Measurements from ENCODE around the gene GSK3A.

The GSK3A gene

DNA sequence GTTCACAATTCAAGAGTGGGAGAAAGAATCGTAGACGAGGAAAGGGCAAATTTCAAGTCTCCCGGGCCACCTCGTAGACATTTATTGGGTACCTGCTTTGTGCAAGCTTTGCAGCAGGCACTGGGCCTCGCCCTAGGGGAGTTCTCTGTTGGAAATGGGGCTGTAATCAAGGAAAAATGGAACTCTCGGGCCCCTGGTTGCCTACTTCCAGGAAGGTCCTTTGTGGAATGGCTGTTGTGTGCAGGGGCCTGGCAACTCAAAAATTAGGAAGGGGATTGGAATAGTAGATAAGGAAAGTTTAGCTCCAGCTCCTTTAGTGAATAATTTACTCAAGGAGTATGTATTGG, 21.7 kb downstream of the GSK3A start:
- no peak for DNase-seq

DNA sequence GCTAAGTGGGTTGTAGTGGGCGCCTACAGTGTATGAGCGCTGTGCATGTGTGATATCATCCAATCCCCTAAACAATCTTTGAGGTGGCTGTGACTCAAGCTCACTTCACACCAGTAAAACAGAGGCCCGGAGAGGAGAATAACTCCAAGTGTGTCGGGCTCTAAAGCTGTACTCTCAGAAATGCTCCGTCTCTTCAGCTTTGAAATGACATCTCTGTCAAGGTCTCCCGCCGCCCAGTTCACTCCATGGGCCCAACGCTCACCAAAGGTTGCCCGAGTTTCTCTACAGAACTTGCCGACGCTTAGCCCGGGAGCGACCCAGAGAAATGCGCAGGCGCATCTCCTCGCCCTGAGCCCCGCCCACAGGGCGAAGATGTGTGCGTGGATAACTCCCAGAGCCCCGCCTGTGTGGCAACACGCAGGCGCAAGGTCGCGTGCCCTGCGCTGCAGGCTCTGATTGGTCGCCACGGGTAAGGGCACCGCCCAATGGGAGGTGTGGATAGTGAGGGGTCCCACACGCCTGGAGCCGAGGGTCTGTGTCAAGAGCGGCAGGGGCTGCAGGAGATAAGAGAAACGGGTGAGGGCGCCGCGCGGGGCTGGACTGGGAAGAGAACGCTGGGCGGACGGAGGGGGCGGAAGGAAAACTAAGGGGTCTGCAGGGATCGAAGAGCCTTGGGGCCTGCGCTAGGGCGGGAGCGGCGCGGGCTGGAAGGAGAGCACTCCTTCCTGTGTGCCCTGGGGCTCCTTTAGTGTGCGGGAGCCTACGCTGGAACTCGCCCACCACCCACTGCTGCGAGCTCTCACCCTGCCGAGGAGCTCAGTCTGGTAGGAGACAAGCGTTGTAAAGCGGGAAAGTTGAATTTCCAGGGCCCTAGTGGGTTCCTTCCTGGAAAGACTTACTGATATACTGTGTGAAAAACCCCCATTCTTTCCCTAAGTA, 22.3 kb downstream of the GSK3A start, which contains the start of gene ZNF526:
Gene ZNF526, plus strand, starts transcription at position 501 of the 939 bp plus-strand sequence. CDS start 4,092 bp downstream, outside the sequence.
- peak; percentile 96 for DNase-seq

DNA sequence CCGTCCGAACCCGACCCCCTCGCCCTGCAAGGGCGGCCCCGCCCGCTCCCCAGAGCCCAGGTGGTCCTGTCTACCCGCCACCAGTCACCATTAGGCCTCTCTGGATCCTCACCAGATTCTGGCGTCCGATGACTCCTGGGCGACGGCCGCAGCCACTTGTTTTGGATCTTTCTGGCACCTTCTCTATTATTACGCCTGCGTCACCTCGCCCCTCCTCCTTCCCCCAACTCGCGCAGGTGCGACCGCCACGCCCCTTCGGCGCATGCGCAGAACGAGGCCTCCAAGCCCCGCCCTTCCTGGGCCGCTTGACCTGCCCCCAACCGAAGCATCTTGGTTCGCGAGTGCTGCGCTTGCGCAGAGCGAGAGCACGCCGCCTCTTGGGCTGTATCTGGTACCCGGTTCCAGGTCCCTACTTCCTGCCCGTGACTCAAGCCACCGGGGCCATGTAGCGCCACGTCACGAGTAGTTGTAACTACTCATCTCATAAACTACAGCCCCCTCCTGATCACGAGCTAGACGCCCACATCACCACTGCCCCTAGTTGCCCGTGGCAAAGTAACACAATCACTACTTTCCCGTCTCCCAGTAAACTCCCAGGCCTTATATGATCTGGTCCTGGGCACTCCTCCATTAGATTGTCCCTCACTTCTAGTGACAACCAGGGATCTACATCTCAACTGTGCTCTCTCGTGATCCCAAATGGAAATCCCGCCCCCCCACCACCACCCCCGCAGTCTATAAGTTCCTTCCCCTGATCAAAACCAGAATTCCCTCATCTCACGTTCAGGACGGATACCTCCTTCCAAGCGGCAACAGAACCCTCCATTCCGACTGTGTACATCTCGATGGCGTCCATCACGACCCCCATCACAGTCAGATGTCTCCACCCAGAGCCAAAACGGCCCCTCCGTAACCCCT, 24.6 kb downstream of the GSK3A start, which contains the start of gene DEDD2:
Gene DEDD2, minus strand, starts transcription at position 158 of the 918 bp plus-strand sequence. CDS start 670 bp downstream, outside the sequence.
- peak; percentile 100 for DNase-seq

DNA sequence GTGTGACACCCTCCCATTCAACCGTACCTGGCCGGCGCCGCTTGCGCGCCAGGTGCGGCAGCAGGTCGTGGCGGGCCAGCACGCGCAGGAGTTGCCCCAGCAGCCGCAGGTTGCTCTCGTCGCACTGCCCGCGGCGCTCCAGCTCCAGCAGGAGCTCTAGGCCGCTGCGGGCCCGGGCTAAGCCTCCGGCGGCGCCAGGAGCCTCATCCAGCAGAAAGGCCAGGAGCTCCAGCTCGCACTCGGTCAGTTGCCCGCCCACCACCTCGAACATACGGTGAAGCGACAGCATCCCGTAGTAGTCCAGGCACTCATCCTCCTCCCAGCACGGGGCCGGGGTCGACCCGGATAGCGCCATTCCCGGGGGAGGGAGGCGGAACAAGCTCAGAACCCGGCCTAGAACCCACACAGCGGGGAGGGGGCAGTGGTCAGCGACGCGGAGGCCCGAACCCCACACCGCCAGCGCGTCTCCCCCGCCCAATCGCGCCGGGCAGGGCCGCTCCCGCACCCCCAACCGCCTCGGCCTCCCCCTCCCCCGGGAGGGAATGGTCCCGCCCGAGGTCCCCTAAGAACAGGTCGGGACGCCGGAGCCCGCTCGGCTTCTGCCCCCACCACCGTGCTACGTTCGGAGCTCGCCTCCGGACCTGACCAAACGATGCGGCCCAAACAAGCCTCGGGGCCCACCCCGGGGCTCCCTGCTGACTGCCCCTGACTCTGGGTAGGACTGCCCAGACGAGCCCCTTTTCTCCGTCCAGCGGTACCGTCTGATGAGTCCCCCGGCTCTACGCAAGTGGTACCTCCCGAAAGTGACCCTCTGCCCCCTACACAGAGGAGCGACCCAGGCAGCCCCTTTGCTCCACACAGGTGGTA, 25.5 kb downstream of the GSK3A start:
- peak; percentile 8 for DNase-seq

DNA sequence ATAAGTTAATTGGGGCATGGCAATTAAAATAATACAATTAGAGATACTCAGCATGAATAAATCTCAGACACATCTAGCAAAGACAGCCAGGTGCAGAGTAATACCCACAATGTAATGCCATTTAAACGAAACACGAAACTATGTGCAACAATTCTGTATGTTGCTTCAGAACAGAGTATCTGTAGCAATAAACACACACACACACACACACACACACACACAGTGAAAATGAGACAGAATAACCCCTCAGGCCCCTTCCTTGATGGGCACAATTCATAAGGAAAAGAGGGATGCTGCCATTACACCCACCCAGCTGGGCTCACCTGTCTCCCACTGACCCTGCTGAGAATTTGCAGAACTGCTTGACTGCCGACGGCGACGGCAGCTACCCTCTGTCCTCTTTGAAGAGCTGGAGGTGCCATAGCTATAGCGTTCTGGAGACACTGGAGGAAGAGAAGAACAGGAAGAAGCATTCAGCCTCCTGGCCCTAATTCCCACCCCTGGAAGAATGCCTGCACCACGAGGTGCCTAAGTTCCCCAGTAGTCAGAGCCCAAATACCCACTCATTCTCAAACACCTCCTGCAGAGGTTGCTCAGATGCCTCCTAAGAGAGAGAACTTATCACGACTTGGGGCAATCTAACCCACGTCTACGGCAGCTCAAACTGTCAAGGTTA, 27.5 kb downstream of the GSK3A start:
- no peak for DNase-seq

DNA sequence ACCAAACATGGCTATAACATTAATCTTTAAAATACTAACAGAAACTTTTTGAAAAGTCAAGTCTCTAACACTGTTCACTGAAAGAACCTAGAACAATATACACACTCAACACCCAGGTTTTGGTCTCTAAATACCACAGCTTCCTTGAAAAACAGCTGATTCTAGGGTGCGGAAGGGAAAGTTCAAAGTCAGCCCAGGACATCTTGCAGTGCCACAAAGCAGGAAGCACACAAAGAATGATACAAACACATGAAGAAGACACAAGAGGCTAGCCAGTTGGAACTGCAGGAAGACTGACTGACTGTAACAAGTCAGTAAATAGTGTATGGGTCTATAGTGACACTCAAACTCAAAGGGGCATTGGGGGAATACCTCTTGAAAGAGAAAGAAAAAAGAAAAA, 29.5 kb downstream of the GSK3A start:
- DNase-seq = no peak

DNA sequence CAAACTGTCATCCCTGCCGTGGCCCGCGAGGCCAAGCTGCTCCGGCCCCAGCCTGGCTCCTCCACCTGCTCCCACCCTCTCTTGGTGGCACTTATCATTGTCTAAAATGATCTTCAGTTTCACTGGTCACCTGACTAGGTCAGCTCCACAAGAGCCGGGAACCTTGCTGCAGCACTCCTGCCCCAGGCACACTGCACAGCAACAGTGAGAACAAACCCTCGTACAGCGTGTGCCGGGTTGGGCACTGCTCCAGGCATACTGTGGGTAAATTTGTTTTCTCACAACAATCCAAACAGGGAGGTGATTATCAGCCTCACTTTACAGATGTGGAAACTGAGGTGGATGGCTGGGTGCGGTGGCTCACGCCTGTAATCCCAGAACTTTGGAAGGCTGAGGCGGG, 33.8 kb downstream of the GSK3A start:
- no peak for DNase-seq

DNA sequence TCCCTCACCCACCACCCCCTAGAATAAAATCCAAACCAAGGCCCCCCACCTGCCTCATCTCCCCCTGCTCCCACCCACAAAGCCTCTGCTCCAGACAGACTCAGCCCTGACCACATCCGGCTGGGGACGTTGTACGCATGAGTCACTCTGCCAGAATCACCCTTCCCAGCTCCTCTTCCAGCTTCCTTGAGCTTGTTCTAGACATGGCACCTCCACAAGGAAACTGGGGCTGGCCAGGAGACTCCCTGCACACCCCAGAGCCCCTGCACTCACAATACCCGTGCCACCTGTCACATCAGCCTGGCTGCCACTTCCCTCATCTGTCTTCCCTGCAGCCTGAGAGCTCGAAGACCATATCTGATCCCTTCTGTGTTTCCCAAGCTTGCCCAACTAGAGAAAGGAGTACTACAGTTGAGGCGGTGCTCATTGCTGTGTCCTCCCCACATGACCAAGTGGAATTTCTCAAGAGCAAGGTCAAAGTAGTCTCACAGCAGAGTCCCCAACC, 34.6 kb downstream of the GSK3A start:
- DNase-seq = peak; percentile 18

DNA sequence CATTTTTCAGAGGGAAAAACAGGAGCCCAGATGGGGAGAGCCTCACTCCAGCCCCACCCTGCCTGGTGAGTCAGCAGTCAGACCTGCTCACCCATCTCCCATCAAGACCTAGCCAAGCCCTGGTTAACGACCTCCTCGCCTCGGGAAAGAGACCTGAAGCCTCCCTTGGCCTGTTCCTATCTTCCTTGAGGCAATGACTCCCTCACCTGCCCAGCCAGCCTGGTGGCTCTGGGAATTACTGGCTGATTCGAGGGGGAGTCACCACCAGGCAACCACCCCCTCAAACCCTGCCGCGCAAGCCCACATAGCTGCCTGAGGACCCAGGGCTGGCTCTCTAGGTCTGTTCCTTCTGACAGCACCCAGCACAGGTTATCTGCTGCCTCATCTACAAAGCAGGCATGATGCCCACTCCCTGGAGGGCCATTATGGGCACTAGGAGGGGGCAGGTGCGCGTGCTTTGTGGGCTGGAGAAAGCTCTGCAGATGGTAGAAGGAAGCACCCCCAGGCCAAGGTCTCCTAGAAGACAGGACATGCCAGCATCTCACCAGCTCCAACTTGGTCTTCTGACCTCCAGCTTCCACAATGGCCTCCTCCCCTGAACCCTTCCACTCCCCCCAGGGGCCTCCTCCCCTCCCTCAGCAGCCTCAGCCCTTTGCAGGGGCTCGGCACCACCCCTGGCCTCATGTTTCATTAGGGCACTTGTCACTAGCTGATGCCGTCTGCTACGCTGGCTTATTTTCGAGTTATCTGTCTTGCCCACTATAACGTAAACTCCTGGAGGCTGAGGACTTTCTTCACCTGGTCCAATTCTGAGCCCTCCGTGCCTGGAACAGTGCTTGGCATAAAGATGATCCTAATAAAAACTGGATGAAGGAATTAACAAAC, 35.3 kb downstream of the GSK3A start:
- DNase-seq = no peak

DNA sequence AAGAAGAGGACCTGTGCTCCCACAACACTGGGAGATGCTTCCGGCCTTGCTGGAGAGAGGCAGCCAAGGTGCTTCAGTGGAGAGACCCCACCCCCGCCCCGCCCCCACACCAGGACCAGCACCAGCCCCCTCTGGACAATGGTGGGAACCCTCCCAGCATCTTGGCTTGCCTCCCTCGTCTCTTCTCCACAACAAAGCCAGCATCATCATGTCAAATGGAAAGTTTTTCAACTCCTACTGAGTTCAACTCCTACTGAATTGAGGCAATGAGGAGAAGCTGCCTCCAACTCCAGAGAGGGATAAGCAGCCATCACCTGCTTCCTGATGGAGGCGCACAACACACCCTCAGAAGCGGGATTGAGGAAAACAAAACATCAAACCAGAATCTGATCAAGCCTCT, 37.7 kb downstream of the GSK3A start:
- DNase-seq = no peak

DNA sequence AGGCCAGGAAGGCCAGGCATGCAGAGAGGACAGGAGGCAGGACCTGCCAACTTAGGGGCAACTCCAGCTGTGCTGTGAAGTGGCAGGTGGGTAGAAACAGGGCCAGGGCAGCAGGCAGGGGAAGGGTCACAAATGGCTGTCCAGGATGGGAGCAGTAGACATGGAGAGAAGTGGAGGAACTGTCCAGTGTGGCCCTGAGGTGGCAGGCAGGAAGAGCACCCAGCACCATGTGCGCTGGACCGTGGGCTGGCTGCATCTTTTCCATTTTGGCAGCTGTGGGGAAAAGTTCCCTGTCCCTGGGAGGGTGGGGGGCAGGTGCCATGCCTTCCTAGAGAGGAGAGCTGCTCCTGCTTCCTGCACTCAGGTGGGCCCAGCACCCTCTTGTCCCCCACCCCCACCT, 38.7 kb downstream of the GSK3A start:
- DNase-seq = no peak

DNA sequence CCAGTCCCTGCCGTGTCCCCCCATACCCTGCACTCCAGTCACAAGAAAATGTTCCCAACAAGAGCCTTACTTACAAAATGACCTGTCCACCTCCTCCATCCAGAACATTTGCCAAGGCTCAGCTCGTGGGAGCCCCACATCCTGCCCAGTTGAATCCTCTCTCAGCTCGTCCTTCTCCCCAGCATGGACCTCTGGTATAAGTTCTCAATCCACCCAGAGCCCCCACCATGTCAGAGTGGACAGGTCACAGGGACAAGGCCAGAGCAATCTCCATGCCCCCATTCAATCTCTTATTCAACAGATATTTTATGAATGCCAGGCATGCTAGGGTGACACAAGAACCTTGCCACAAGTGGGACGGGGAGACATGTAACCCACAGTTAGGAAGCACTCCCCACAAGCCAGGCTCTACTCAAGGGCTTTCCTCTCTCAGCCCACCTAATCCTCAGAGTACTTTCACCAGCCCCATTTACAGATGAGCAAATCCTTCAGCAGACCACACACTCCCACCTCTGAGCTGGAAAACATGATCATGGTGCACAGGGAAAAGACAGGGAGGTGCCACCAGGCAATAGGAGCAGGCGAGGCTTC, 40.0 kb downstream of the GSK3A start:
- no peak for DNase-seq

DNA sequence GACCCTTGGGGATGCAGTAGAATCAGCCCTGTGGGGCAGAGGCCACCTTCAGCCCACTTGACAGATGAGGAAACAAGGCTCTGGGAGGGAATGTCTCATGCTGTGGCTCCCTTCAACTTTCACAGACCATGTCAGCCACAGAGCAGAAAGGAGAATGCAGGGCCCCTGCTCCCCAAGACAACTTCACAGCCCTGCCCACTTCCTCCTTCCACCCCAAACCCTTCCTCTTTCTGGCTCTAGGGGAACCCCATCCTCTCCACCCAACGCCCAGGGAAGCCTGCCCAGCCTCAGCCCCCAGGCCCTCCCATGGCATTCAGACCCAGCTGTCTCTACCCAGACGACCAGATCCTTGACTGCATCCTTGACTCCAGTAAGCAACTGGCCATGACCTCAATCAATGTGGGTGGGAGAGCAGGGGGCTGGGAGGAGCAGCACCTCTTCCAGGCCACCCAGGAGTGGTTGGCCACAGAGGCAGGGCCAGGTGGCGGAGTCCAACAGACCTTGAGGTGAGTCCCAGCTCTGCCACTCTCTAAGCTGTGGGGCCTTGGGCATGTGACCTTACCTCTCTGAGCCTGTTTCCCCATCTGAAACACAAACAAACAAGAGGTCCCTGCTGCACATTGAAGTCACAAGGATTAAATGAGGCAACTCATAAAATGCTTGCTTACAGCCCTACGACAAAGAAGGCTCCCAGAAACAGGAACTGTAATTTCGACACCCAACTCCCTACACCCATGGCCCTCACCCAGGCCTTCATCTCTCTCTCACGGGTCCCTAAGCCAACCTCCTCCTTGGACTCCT, 40.7 kb downstream of the GSK3A start:
- peak; percentile 36 for DNase-seq

DNA sequence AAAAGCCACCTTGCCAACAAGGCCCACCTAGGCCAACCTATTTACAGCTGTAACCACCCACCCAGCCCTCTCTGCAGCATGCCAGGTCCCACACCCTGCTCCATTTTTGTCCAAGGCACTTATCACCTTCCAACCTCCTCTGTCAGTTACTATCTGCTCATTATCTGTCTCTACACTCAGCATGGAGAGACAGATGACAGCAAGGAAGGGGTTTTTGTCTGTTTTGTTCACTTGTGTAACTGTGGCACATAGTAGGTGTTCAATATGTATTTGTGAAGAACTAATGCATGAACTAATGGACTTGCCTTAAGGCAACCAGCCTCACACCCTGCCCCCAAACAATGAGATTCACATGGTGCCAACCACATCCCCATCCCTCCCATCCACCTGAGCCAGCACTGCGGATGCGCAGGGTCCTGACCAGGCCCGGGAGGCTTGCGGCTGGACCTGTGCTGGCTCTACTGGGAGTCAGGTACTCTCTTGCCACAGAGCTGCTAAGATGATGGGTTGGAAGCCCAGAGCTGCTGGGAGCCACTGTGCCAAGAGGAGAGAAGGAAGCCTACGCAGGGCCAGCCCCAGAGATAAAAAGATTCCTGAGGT, 42.2 kb downstream of the GSK3A start:
- no peak for DNase-seq

DNA sequence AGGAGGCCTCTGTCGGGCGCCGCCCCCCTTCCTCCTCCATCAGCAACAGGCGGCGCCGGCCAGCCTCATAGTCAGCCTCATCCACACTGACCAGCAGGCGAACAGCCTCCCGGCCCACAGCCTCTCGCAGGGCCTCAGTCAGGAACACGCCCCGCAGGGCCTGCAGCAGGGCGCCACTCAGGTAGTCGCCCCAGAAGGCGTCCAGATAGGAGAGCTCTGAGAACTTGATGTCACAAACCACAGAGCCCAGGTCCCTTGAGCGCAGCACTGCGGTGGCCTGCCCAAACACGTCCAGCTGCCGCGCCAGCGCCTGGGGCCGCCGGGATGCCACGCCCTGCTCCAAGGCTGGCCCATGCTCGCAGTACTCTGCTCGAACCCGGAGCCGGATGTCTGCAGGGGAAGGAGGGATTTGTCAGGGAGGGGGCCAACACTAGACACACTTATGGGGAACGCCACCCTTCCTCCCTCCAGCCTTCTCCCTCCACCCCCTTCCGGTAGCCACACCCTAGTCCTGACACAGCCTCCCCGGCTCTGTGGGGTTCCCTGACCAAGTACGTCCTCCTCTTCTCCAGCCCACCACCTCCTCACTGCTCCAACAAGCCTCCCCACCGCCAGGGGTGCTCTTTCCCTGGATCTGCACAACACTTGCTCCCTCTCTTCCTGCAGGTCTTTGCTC, 42.8 kb downstream of the GSK3A start:
- peak; percentile 54 for DNase-seq

DNA sequence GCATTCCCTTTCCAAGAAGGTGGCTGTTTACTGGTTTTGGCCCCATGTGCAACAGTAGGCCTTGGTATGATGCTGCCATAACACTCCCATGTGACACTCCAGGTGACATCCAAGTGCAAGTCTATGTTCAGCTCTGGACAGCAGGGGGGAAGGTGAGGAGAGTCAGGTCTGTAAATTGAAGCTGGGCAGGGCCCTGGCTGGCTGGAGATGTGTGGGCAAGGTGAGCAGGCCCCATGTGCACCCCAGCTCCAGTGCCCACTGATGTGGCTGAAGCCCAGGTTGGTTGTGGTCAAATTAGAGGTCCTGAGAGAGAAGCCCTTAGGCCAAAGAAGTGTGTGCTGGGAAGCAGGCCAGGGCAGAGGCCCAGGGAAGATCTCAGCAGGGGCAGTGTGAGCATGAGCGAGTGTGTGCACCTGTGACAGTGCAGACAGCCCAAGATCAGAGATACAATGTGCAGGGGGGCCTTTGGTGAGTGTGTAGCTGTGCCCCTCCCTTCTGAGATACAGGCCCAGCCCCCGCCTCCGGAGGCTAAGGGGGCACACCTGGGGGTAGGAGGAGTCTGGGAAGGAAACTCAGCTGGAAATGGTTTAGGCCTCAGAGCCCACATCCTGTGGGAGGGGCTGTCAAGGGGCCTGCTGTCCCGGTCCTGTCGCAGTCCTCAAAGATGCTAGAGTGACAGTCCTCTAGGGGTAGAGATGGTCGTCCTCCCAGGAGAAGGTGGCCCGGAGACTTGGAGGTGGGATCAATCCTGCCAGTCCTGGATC, 43.5 kb downstream of the GSK3A start:
- DNase-seq = peak; percentile 75

DNA sequence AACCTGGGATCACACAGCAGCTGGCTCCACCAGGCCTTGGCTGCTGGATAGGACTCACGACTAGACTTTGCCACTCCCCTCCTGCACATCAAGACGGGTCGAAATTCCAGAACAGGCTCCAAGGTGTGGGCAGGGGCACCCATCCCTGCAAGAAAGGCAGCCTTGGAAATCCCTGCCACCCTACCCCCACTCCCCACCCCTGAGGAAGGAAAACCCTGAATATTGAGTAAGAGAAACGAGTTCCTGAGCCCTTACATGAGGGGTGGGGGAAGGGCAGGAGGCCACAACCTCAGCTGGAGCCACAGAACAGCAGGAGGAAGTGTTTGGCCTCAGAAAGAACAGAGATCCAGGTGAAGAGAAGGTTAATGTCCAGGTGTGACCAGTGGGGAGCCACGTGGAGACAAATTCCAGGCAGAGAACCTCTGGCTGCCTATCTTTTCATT, 45.0 kb downstream of the GSK3A start:
- DNase-seq = no peak

Measured in activated effector memory CD4-positive, alpha-beta T cell treated with Interleukin-2 at 50 U/mL for 16 hours (primary cell).